22Rv1 (cell line): ENCODE measurements around the gene FKBP1A.

Experiments
- H3K27ac ChIP-seq: fragments of 450-650 bp; 2 replicates; pipeline ENCODE4 v1.5.1; 2017
- ZFX ChIP-seq: fragments of 450-650 bp; IDR thresholded peaks from 2 replicates; pipeline ENCODE4 v1.6.1; 2017; ENCODE audit warnings: antibody characterized with exemption, borderline replicate concordance
- TF ChIP-seq, protein P1 (sequence below): fragments of 450-650 bp; IDR thresholded peaks from 2 replicates; pipeline ENCODE4 v1.5.1; 2017; ENCODE audit warnings: mild to moderate bottlenecking

Gene FKBP1A

DNA sequence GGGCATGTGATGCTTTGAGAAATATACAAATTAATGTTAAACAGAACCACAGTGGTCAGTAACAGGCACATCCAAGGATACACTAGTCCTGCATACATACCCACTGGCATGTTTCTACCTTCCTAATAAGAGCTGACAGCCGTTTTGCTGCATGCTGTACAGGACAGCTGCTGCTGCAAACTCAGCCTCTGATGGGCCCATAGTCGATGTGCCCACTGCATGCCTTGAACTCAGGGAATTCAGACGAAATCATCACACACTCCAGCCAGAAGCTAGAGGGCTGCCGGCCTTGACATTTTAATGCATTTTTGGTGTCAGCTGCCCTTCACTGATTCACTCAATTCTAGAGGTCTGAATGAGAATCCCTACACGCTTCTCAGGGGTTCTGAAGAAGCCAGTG is 29.3 kb downstream of the FKBP1A start:
- no peak overlapping the region for H3K27ac ChIP-seq
- TF ChIP-seq ZFX, result no peak
- TF ChIP-seq, protein P1, sequence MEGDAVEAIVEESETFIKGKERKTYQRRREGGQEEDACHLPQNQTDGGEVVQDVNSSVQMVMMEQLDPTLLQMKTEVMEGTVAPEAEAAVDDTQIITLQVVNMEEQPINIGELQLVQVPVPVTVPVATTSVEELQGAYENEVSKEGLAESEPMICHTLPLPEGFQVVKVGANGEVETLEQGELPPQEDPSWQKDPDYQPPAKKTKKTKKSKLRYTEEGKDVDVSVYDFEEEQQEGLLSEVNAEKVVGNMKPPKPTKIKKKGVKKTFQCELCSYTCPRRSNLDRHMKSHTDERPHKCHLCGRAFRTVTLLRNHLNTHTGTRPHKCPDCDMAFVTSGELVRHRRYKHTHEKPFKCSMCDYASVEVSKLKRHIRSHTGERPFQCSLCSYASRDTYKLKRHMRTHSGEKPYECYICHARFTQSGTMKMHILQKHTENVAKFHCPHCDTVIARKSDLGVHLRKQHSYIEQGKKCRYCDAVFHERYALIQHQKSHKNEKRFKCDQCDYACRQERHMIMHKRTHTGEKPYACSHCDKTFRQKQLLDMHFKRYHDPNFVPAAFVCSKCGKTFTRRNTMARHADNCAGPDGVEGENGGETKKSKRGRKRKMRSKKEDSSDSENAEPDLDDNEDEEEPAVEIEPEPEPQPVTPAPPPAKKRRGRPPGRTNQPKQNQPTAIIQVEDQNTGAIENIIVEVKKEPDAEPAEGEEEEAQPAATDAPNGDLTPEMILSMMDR, result no peak

DNA sequence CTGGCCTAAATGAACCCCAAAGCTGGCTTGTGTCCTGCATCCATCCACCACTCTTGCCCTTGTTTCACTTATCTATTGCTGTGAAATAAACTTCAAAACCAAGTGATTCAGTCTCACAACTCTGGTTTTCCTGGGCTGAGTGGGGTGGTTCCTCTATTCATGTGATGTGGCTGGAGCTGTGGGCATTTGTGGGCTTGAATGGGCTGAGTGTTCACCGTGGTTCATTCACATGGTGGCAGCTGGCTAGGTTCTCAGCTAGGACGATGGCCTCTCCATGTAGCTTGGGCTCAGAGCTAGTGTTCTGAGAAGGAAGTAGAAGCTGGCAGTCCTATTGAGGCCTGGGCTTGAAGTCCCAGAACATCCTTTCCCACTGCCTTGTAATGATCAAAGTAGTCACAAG is 30.4 kb downstream of the FKBP1A start:
- TF ChIP-seq ZFX, result no peak
- TF ChIP-seq, protein P1, result no peak
- no peak overlapping the region for H3K27ac ChIP-seq

DNA sequence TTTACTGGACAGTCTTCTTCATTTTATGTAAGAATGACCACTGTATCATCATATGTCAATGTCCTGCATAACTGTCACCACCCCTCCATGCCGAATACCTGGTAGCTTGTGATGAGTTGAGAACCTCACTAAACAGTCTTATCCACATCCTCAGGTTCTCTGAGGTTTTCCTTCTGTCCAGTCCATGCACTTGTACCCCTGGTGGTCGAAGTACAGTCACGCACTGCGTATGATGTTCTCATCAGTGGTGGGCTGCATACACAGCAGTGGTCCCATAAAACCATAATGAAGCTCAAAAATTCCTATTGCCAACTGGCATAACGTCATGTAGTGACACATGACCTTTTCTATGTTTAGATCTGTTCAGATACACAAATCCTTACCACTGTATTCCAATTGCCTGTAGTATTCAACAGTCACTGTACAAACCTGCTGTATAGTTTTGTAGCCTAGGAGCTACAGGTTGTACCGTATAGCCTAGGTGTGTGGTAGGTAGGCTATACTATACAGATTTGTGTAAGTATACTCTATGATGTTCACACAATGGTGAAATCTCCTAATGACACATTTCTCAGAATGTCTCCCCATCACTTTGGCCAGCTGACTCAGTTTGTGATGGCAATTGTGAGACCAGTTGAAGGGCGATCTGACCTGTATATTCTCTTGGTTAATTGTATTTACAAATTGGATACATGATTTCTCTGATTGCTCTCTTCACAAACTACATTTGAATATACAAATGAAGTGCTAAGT is 32.6 kb downstream of the FKBP1A start:
- no peak overlapping the region for H3K27ac ChIP-seq
- no peak for TF ChIP-seq ZFX
- TF ChIP-seq, protein P1, result no peak

DNA sequence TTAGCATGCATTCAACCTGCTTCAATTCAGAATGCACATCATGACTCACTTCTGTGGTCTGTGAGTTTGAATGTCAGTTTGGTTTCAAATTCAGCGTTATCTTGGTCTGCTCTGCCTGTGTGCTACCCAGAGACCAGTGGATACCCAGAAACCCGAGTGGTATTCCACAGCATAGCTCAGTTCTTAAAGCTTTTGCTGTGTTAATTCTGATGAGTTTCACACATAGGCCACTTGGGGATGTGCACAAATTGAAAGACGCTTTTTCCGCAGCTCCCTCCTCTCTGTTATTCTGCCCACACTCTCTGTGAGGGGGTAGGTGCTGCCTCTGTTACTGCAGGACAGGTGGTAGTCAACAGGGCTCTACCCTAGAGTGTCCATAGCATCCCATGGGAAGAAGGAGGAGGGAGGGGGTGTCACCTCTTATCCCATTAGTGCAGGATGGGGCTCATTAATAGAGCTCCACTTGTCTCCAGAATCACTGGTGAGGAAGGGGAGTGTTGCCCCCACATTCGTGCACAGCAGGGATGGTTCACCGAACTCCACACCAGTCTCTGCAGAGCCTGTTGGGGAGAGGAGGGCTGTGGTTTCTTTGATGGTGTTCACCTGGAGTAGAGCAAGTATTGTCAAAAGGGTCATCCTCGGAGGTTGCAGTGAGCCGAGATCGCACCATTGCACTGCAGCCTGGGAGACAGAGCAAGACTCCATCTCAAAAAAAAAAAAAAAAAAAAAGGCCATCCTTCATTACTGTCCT is 34.8 kb downstream of the FKBP1A start:
- no peak for TF ChIP-seq ZFX
- TF ChIP-seq, protein P1, result no peak
- H3K27ac ChIP-seq, result no peak overlapping the region

DNA sequence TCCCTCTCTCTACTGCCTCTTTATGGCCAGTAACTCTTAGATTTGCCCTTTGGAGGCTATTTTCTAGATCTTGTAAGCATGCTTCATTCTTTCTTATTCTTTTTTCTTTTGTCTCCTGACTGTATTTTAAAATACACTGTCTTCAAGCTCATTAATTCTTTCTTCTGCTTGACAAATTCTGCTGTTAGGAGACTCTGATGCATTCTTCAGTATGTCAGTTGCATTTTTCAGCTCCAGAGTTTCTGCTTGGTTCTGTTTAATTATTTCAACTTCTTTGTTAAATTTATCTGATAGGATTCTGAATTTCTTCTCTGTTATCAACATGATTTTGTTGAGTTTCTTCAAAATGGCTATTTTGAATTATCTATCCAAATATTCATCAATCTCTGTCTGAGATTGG is 38.9 kb downstream of the FKBP1A start:
- H3K27ac ChIP-seq, result no peak overlapping the region
- TF ChIP-seq, protein P1, result no peak
- no peak for TF ChIP-seq ZFX

DNA sequence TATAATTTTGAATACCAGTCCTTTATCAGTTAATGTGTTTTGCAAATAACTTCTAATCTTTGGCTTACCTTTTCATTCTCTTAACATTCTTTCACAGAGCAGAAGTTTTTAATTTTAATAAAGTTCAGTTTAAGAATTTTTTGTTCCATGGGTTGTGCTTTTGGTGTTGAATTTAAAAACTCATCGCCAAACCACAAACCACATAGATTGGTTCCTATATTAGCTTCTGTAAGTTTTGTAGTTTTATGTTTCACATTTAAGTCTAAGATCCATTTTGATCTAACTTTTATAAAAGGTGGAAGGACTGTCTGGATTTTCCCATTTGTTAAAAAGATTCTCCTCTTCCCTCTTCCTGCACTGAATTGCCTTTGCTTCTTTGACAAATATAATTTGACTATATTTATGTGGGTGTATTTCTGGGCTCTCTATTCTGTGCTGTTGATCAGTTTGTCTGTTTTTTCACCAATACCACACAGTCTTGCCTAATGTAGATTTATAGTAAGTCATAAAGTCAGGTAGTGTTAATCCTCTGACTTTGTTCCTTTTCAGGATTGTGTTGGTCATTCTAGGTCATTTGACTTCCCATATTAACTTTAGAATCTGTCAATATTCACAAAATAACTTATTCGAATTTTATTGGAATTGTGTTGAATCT is 46.4 kb downstream of the FKBP1A start:
- TF ChIP-seq, protein P1, result no peak
- no peak for TF ChIP-seq ZFX
- H3K27ac ChIP-seq, result no peak overlapping the region

DNA sequence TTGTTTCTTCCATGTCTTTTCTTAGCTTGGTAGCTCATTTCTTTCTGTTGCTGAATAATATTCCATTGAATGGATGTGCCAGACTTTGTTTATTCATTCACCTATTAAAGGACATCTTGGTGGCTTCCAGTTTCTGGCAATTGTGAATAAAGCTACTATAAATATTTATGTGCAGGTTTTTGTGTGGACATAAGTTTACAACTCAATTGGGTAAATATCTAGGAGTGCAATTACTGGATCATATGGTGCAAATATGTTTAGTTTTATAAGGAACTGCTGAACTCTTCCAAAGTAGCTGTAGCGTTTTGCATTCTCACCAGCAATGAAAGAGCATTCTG is 47.1 kb downstream of the FKBP1A start:
- TF ChIP-seq ZFX, result no peak
- TF ChIP-seq, protein P1, result no peak
- H3K27ac ChIP-seq, result no peak overlapping the region
